ENCODE results near the gene XXYLT1.

DNA sequence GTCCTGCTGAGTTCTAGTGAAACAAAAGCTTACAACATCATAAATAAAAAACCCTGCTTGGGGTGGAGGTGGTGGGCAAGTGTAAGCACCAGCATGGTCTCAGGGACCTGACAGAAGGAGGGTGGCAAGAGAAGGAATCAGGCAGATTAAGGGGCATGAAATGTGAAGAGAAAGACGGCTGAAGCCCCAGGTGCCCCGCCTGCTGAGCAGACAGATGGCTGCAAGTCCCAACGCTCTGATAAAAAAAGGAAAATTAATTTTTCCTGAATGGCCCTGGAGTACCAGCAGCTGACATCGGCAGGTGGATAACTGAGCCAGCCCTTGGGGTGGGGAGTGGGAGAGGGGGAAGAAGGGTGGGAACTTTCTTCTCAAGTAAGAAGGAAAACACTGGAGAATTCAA is 137.9 kb downstream of the XXYLT1 start:
- TF ChIP-seq, protein P1, sequence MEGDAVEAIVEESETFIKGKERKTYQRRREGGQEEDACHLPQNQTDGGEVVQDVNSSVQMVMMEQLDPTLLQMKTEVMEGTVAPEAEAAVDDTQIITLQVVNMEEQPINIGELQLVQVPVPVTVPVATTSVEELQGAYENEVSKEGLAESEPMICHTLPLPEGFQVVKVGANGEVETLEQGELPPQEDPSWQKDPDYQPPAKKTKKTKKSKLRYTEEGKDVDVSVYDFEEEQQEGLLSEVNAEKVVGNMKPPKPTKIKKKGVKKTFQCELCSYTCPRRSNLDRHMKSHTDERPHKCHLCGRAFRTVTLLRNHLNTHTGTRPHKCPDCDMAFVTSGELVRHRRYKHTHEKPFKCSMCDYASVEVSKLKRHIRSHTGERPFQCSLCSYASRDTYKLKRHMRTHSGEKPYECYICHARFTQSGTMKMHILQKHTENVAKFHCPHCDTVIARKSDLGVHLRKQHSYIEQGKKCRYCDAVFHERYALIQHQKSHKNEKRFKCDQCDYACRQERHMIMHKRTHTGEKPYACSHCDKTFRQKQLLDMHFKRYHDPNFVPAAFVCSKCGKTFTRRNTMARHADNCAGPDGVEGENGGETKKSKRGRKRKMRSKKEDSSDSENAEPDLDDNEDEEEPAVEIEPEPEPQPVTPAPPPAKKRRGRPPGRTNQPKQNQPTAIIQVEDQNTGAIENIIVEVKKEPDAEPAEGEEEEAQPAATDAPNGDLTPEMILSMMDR (IDR thresholded peaks at IDR 0.05 in 2 of 3, conservative IDR thresholded peaks at IDR 0.05 in 1 of 3; ENCODE audit: borderline replicate concordance in 1 of 3, insufficient read depth in 1 of 3, low read depth in 2 of 3, low read length in 2 of 3) = no peak
- no peak for TF ChIP-seq POLR2A (IDR thresholded peaks at IDR 0.05; ENCODE audit: borderline replicate concordance, extremely low read depth, insufficient read depth, insufficient read length)
- TF ChIP-seq, protein P2, sequence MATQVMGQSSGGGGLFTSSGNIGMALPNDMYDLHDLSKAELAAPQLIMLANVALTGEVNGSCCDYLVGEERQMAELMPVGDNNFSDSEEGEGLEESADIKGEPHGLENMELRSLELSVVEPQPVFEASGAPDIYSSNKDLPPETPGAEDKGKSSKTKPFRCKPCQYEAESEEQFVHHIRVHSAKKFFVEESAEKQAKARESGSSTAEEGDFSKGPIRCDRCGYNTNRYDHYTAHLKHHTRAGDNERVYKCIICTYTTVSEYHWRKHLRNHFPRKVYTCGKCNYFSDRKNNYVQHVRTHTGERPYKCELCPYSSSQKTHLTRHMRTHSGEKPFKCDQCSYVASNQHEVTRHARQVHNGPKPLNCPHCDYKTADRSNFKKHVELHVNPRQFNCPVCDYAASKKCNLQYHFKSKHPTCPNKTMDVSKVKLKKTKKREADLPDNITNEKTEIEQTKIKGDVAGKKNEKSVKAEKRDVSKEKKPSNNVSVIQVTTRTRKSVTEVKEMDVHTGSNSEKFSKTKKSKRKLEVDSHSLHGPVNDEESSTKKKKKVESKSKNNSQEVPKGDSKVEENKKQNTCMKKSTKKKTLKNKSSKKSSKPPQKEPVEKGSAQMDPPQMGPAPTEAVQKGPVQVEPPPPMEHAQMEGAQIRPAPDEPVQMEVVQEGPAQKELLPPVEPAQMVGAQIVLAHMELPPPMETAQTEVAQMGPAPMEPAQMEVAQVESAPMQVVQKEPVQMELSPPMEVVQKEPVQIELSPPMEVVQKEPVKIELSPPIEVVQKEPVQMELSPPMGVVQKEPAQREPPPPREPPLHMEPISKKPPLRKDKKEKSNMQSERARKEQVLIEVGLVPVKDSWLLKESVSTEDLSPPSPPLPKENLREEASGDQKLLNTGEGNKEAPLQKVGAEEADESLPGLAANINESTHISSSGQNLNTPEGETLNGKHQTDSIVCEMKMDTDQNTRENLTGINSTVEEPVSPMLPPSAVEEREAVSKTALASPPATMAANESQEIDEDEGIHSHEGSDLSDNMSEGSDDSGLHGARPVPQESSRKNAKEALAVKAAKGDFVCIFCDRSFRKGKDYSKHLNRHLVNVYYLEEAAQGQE (IDR thresholded peaks at IDR 0.05; ENCODE audit: low read depth) = no peak
- no peak for TF ChIP-seq SP1 (IDR thresholded peaks at IDR 0.05; ENCODE audit: low read depth)
- no peak for TF ChIP-seq TCF7L2 (IDR thresholded peaks at IDR 0.05; ENCODE audit: borderline replicate concordance, extremely low read depth, insufficient read depth, insufficient read length)
- no peak for TF ChIP-seq EGR1 (IDR thresholded peaks at IDR 0.05; ENCODE audit: low read depth)
- no peak for TF ChIP-seq EZH2 (IDR thresholded peaks at IDR 0.05)

Measured in HCT116 (cell line).